Progenitor cell of endocrine pancreas (in vitro differentiated cells): ENCODE results near the gene SPAG5. TPM values are rescaled to one million over a fixed set of nuclear protein-coding genes. Genes with fewer than 3 reads are reported as not detected.
"Not testable (repeated sequence)": the region's sequence is repeated elsewhere in the genome, so short reads cannot be mapped to it uniquely, and the experiment has no call there.

Experiments
- DNase-seq: peaks from one replicate; pipeline ENCODE4 v3.0.0; 2021; ENCODE audit warnings: low spot score; ENCODE audit not compliant: unreplicated experiment
- H3K27ac Mint-ChIP-seq: 2 replicates; pipeline ENCODE4 v1.8.0; 2021; ENCODE audit warnings: mild to moderate bottlenecking, moderate library complexity, mixed read lengths
- H3K27me3 Mint-ChIP-seq: 2 replicates; pipeline ENCODE4 v1.8.0; 2021; ENCODE audit warnings: mixed read lengths
- H3K36me3 Mint-ChIP-seq: 2 replicates; pipeline ENCODE4 v1.8.0; 2022; ENCODE audit warnings: mixed read lengths; ENCODE audit not compliant: insufficient read depth
- H3K4me1 Mint-ChIP-seq: 2 replicates; pipeline ENCODE4 v1.8.0; 2021; ENCODE audit warnings: low read depth, mixed read lengths
- H3K4me3 Mint-ChIP-seq: 2 replicates; pipeline ENCODE4 v1.8.0; 2021; ENCODE audit warnings: low read depth, mild to moderate bottlenecking, moderate library complexity, mixed read lengths
- H3K9me3 Mint-ChIP-seq: 2 replicates; pipeline ENCODE4 v1.8.0; 2021; ENCODE audit warnings: low read depth, mixed read lengths
- CTCF ChIP-seq: fragments of 200-600 bp; sonication (generic); IDR thresholded peaks from one replicate; pipeline ENCODE4 v1.5.0; 2021; ENCODE audit warnings: antibody characterized with exemption, mild to moderate bottlenecking; ENCODE audit not compliant: unreplicated experiment
- total RNA-seq: library from RNA; stranded (reverse); gene quantifications from 2 replicates; pipeline ENCODE4 v1.2.1, GENCODE V29; 2021

SPAG5 gene
- total RNA-seq, 1 donor from 2014 or later, result 69.4 TPM

- no peak for DNase-seq
- no peak overlapping the region for H3K4me3 Mint-ChIP-seq
- peaks cover 13% of the 10 kb centered on the region for H3K36me3 Mint-ChIP-seq
- peaks cover 4% of the 10 kb centered on the region for H3K4me1 Mint-ChIP-seq
- H3K27me3 Mint-ChIP-seq, result peaks cover 5% of the 10 kb centered on the region
- no peaks in the 10 kb centered on the region for H3K9me3 Mint-ChIP-seq
- no peak for TF ChIP-seq CTCF
- no peak overlapping the region for H3K27ac Mint-ChIP-seq
These were observed 19.3 kb downstream of the SPAG5 start for GRCh38 chr17:28579526-28579925.

- no peak for DNase-seq
- no peaks in the 10 kb centered on the region for H3K9me3 Mint-ChIP-seq
- H3K36me3 Mint-ChIP-seq, result peaks cover 10% of the 10 kb centered on the region
- peaks cover 5% of the 10 kb centered on the region for H3K27me3 Mint-ChIP-seq
- H3K4me1 Mint-ChIP-seq, result peaks cover 4% of the 10 kb centered on the region
- TF ChIP-seq CTCF, result no peak
- no peak overlapping the region for H3K27ac Mint-ChIP-seq
- no peak overlapping the region for H3K4me3 Mint-ChIP-seq
These were observed 20.3 kb downstream of the SPAG5 start for GRCh38 chr17:28578246-28579195.

- H3K4me3 Mint-ChIP-seq, result no peak overlapping the region
- no peak overlapping the region for H3K27ac Mint-ChIP-seq
- H3K4me1 Mint-ChIP-seq, result peaks cover 4% of the 10 kb centered on the region
These were observed 21.4 kb downstream of the SPAG5 start for GRCh38 chr17:28577466-28577824.

GRCh38 chr17:28576758-28577465 is 21.9 kb downstream of the SPAG5 start, which contains the start of gene ALDOC:
TSS of gene ALDOC (minus strand) at chr17:28576895. CDS start at chr17:28575532, 1,363 bp downstream.
- Mint-ChIP-seq H3K36me3 (peaks cover 10% of the 10 kb centered on the region), H3K27me3 (peaks cover 15% of the 10 kb centered on the region), H3K4me1 (peaks cover 6% of the 10 kb centered on the region), H3K9me3 (no peaks in the 10 kb centered on the region), H3K27ac (no peak within 1 kb of the TSS), H3K4me3 (peak within 1 kb of the TSS; percentile 45)
- peak; percentile 84 for DNase-seq
- no peak for TF ChIP-seq CTCF

More at GRCh38 chr17:28577466-28577824, 21.4 kb downstream of the SPAG5 start:
- Mint-ChIP-seq H3K27me3 (peaks cover 12% of the 10 kb centered on the region), H3K9me3 (no peaks in the 10 kb centered on the region), H3K36me3 (peaks cover 10% of the 10 kb centered on the region)
- no peak for TF ChIP-seq CTCF
- DNase-seq, result no peak

GRCh38 chr17:28576016-28576415 is 22.8 kb downstream of the SPAG5 start:
- H3K27ac Mint-ChIP-seq, H3K4me3 Mint-ChIP-seq, DNase-seq, H3K4me1 Mint-ChIP-seq, H3K9me3 Mint-ChIP-seq: not testable (repeated sequence)
- Mint-ChIP-seq H3K36me3 (peaks cover 10% of the 10 kb centered on the region), H3K27me3 (peaks cover 15% of the 10 kb centered on the region)
